Bronchial epithelial cell (primary cell): ENCODE results near the gene B4GAT1. TPM values are rescaled to one million over a fixed set of nuclear protein-coding genes. Genes with fewer than 3 reads are reported as not detected.
A peak's percentile ranks its signal among the peaks of the same experiment; 100 is the strongest.

Experiments
- DNase-seq: peaks from one replicate; pipeline ENCODE4 v3.0.0-alpha.2; 2010; ENCODE audit warnings: low read depth
- FAIRE-seq: peaks from 2 replicates; lab custom pipeline; 2011; peaks lifted over from hg19 to GRCh38; lab: Jason Lieb, UNC
- H3K27me3 ChIP-seq: 2 replicates; pipeline ENCODE4 v1.5.1; 2011; ENCODE audit warnings: low read length; ENCODE audit not compliant: control insufficient read depth, insufficient read depth
- H3K36me3 ChIP-seq: 2 replicates; pipeline ENCODE4 v1.5.1; 2011; ENCODE audit warnings: low read length; ENCODE audit not compliant: control insufficient read depth, insufficient read depth
- H3K4me3 ChIP-seq: 2 replicates; pipeline ENCODE4 v1.5.1; 2011; ENCODE audit warnings: mild to moderate bottlenecking, low read depth, low read length, control low read depth
- total RNA-seq: library from RNA; depleted of rRNA; stranded (reverse); fragments of >200 nt; gene quantifications from 2 replicates; pipeline ENCODE4 v1.2.1, GENCODE V29; 2014
- TF ChIP-seq, protein P1 (sequence below): IDR thresholded peaks from 2 replicates; pipeline ENCODE4 v1.5.1; 2011; ENCODE audit warnings: mild to moderate bottlenecking, moderate library complexity, low read length, control low read depth, inconsistent platforms; ENCODE audit not compliant: insufficient read depth, severe bottlenecking

B4GAT1 gene
- total RNA-seq, 1 donor from 2014 or later: 10.8 TPM

DNA sequence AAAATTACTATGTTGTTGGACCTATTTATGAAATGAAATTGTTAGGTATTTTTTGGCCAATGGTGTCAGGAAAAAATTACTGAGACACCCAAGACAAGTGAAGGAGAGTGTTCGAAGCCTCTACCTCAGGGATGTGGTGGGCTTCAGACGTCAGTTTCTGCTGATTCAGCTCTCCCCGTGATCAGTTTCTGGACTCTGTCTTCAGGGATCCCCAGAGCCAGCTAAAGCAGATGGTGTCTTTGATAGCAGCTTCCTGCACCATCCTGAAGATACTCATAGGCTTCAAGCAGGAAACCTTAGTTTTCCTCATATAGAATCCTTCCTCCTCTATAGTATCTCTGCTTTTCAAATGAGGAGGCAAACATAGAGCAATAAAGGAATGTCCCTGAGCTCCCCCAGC lies 38.0 kb downstream of the B4GAT1 start:
- Histone ChIP-seq H3K36me3 (no peaks in the 10 kb centered on the region), H3K27me3 (no peaks in the 10 kb centered on the region), H3K4me3 (no peak overlapping the region)
- DNase-seq (no peak), FAIRE-seq (no peak)
- TF ChIP-seq, protein P1, sequence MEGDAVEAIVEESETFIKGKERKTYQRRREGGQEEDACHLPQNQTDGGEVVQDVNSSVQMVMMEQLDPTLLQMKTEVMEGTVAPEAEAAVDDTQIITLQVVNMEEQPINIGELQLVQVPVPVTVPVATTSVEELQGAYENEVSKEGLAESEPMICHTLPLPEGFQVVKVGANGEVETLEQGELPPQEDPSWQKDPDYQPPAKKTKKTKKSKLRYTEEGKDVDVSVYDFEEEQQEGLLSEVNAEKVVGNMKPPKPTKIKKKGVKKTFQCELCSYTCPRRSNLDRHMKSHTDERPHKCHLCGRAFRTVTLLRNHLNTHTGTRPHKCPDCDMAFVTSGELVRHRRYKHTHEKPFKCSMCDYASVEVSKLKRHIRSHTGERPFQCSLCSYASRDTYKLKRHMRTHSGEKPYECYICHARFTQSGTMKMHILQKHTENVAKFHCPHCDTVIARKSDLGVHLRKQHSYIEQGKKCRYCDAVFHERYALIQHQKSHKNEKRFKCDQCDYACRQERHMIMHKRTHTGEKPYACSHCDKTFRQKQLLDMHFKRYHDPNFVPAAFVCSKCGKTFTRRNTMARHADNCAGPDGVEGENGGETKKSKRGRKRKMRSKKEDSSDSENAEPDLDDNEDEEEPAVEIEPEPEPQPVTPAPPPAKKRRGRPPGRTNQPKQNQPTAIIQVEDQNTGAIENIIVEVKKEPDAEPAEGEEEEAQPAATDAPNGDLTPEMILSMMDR: no peak

DNA sequence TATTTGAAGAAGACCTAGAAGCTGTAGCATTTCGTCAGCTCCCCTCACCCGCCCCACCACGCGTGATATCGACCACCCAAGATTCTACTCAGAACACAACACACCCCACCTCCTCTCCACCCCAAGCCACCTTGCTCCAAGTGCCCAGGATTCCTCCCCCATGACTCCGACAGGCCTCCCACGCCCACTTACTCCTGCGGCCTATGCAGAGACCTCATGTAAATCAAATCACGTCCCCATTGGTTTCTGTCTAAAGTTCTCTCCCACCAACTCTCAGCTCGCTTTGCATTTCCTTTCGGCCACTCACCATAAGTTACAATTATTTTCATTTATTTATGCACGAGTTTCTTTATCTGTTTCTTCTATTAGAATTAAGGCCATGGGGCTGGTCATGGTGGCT lies 44.8 kb downstream of the B4GAT1 start:
- FAIRE-seq: no peak
- H3K4me3 ChIP-seq: no peak overlapping the region

DNA sequence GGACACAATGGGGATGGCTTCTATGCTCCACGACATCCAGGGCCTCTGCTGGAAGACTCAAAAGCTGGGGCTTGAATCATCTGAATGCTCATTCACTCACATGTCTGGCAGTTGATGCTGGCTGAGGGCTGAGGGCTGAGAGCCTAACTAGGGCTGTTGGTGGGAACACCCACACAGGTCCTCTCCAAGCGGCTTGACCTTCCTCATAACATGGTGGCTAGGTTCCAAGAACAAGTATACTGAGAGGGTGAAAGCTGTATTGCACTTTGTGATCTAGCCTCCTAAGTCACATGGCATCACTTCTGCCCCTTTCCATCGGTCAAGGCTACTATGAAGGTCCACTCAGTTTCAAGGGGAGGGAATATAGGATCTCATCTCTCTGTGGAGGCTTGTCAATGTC lies 48.2 kb downstream of the B4GAT1 start:
- FAIRE-seq (peak; percentile 81), DNase-seq (no peak)
- no peak overlapping the region for H3K4me3 ChIP-seq
- H3K27me3 ChIP-seq: no peaks in the 10 kb centered on the region
- TF ChIP-seq, protein P1: no peak
- H3K36me3 ChIP-seq: no peaks in the 10 kb centered on the region

More for the DNA sequence above, 44.8 kb downstream of the B4GAT1 start:
- Histone ChIP-seq H3K27me3 (no peaks in the 10 kb centered on the region), H3K36me3 (no peaks in the 10 kb centered on the region)
- DNase-seq: no peak
- TF ChIP-seq, protein P1: no peak

DNA sequence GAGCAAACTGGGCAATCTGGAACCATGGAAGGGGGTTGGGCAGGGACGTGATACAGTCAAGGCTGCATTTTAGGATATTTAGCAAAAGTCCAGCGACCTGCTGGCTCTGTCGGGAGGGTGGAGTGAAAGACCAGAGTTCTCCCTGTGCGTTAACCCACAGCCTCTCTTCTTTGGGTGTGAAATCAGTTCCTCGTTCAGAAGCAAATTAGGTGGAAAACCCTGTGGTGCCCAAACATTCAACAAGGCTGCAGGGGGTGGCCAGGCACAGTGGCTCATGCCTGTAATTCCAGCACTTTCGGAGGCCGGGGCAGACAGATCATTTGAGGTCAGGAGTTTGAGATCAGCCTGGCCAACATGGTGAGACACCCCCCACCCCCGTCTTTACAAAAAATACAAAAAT lies 49.8 kb downstream of the B4GAT1 start:
- TF ChIP-seq, protein P1: no peak
- peaks cover 4% of the 10 kb centered on the region for H3K27me3 ChIP-seq
- H3K36me3 ChIP-seq: no peaks in the 10 kb centered on the region
- no peak for FAIRE-seq
- DNase-seq: no peak
- no peak overlapping the region for H3K4me3 ChIP-seq

Other genes with a start within 250 kb of the B4GAT1 start
- 25.8 and 32.5 TPM in 2 replicates for gene KLC2, start 89.9 kb downstream of the B4GAT1 start, total RNA-seq
- 54.5 and 68.0 TPM in 2 replicates for gene RAB1B, start 79.0 kb downstream of the B4GAT1 start, total RNA-seq
- not detected in 2 replicates for gene CNIH2, start 69.5 kb downstream of the B4GAT1 start, total RNA-seq
- gene YIF1A, start 58.5 kb downstream of the B4GAT1 start, total RNA-seq: 231 and 294 TPM in 2 replicates
- gene TMEM151A, start 55.7 kb downstream of the B4GAT1 start, total RNA-seq: not detected in 2 replicates
- gene CD248, start 30.6 kb downstream of the B4GAT1 start, total RNA-seq: under 0.01 TPM in 2 replicates
- 19.0 and 19.7 TPM in 2 replicates for gene RIN1, start 11.2 kb downstream of the B4GAT1 start, total RNA-seq
- 67.6 and 81.6 TPM in 2 replicates for gene BRMS1, start 2.5 kb downstream of the B4GAT1 start, total RNA-seq
- gene SLC29A2, start 24.1 kb upstream of the B4GAT1 start, total RNA-seq: 1.9 and 2.1 TPM in 2 replicates
- gene NPAS4, start 73.4 kb upstream of the B4GAT1 start, total RNA-seq: not detected in 2 replicates
- 38.5 and 43.7 TPM in 2 replicates for gene MRPL11, start 91.2 kb upstream of the B4GAT1 start, total RNA-seq
- 10.4 and 11.6 TPM in 2 replicates for gene PELI3, start 119.3 kb upstream of the B4GAT1 start, total RNA-seq
- gene DPP3, start 132.8 kb upstream of the B4GAT1 start, total RNA-seq: 45.0 and 70.0 TPM in 2 replicates
- gene BBS1, start 163.0 kb upstream of the B4GAT1 start, total RNA-seq: 8.2 and 9.5 TPM in 2 replicates
- gene ZDHHC24, start 198.4 kb upstream of the B4GAT1 start, total RNA-seq: 8.4 and 9.7 TPM in 2 replicates
- not detected in 2 replicates for gene ACTN3, start 199.3 kb upstream of the B4GAT1 start, total RNA-seq
- 1.6 and 2.4 TPM in 2 replicates for gene CTSF, start 221.0 kb upstream of the B4GAT1 start, total RNA-seq
- under 0.01 TPM in 2 replicates for gene CCDC87, start 245.4 kb upstream of the B4GAT1 start, total RNA-seq
- gene CCS, start 245.6 kb upstream of the B4GAT1 start, total RNA-seq: 29.3 and 30.3 TPM in 2 replicates